GM12865 (cell line): ENCODE measurements around the gene ATE1.

Source experiments
- DNase-seq: peaks from one replicate; pipeline ENCODE4 v3.0.0; 2010; ENCODE audit warnings: low read depth
- H3K4me3 ChIP-seq: 2 replicates; pipeline ENCODE4 v1.5.1; 2011; ENCODE audit warnings: mild to moderate bottlenecking, low read depth, low read length, control low read depth
- CTCF ChIP-seq: IDR thresholded peaks from 2 replicates; pipeline ENCODE4 v1.5.1; 2011; ENCODE audit warnings: low read length, control low read depth, low read depth, inconsistent platforms; ENCODE audit not compliant: insufficient read depth; ENCODE audit errors: missing control alignments

Gene ATE1

GRCh38 chr10:121870413-121870812 is 57.4 kb downstream of the ATE1 start:
- H3K4me3 ChIP-seq = no peak overlapping the region
- no peak for DNase-seq
- no peak for TF ChIP-seq CTCF

DNA sequence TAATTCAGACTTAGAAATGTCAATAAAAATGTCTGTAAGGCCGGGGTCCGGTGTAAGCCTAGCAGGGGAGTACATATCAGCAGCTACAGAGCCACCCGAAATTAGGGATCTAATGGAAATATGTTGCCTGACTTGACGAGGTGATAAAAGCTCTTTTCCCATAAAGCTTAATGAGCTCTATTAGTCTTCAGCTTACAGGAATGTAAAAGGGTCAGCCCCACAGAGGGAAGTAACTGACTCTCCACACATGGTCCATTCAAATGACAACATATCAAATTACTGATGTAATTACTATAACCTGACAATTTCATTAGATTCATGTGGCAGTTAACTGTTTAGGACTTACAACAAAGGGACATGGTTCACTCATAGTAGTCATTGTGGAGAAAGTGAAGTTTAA is 62.3 kb downstream of the ATE1 start:
- no peak for TF ChIP-seq CTCF
- H3K4me3 ChIP-seq = no peak overlapping the region
- no peak for DNase-seq

GRCh38 chr10:121864653-121865052 is 63.2 kb downstream of the ATE1 start:
- TF ChIP-seq CTCF = no peak
- H3K4me3 ChIP-seq = no peak overlapping the region
- DNase-seq = no peak

DNA sequence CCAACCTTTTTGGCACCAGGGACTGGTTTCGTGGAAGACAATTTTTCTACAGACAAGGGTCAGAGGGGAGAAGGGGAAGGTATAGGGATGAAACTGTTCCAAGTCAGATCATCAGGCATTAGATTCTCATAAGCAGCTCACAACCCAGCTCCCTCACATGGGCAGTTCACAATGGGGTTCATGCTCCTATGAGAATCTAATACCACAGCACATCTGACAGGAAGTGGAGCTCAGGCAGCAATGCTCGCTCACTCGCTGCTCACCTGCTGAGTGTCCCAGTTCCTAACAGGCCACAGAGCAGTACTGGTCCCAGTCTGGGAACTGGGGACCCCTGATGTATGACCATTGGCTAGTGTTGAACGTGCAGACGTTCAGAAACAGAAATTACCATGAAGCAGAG is 63.7 kb downstream of the ATE1 start:
- no peak for TF ChIP-seq CTCF
- no peak overlapping the region for H3K4me3 ChIP-seq
- no peak for DNase-seq

GRCh38 chr10:121862649-121863048 is 65.2 kb downstream of the ATE1 start:
- DNase-seq = no peak
- no peak overlapping the region for H3K4me3 ChIP-seq
- no peak for TF ChIP-seq CTCF

DNA sequence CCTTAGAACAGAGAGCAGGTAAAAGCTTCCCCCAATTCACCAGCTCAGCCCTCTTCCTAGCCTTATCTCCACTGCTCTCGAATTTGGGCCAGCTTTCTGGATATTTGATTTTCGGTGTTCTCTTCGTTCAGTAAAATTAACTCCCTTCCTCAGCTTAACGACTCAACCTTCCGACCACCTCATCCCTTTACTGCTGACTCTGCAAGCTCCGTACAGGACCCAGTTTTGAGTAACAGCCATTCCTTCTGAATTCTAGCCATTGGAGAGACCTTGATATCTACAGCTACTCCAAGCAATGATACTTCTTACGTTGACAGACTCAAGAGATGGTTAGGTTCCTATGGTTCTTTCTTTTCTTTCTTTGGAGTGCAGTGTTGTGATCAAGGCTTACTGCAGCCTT is 65.8 kb downstream of the ATE1 start:
- H3K4me3 ChIP-seq = no peak overlapping the region
- TF ChIP-seq CTCF = no peak
- DNase-seq = no peak

GRCh38 chr10:121860810-121861209 is 67.0 kb downstream of the ATE1 start:
- no peak for DNase-seq
- no peak overlapping the region for H3K4me3 ChIP-seq
- no peak for TF ChIP-seq CTCF
